ENCODE measurements around the gene TBX21. TPM values are rescaled to one million over a fixed set of nuclear protein-coding genes. Genes with fewer than 3 reads are reported as not detected.

The TBX21 gene
- total RNA-seq, 4 donors from 2014 or later: 0.42 to 2.2 (median 0.61) TPM

GRCh38 chr17:47744168-47745036, 11.4 kb downstream of the TBX21 start:
- intact Hi-C loops (cut with DNase I): no loop called here
- Histone ChIP-seq H3K36me3 (no peaks in the 10 kb centered on the region), H3K4me3 (no peak overlapping the region), H3K27me3 (peaks cover 0 to 58% (median 9%) of the 10 kb centered on the region in 4 donors), H3K27ac (replicated peaks in 1 of 4) (no peak overlapping the region), H3K4me1 (peaks cover 0 to 6% (median 0%) of the 10 kb centered on the region in 4 donors), H3K9me3 (no peaks in the 10 kb centered on the region)
- WGBS: 76% methylated on average over 22 of the region's 22 CpGs
- no peak for DNase-seq (ENCODE audit: extremely low spot score)
- no peak for TF ChIP-seq POLR2A (IDR thresholded peaks at IDR 0.05; ENCODE audit: low read depth)
- no peak for TF ChIP-seq POLR2AphosphoS5 (IDR thresholded peaks at IDR 0.05)
- no peak for TF ChIP-seq CTCF (IDR thresholded peaks at IDR 0.05)
- no peak for TF ChIP-seq EP300 (IDR thresholded peaks at IDR 0.05)

GRCh38 chr17:47745037-47745380, 12.0 kb downstream of the TBX21 start:
- Histone ChIP-seq H3K27me3 (peaks cover 0 to 57% (median 9%) of the 10 kb centered on the region in 4 donors), H3K36me3 (no peaks in the 10 kb centered on the region)
- 76% methylated on average over 10 of the region's 10 CpGs for WGBS

GRCh38 chr17:47751471-47751870, 18.4 kb downstream of the TBX21 start:
- no peak for DNase-seq (ENCODE audit: extremely low spot score)
- no peaks in the 10 kb centered on the region for H3K4me1 ChIP-seq
- peaks cover 0 to 7% (median 4%) of the 10 kb centered on the region in 4 donors for H3K9me3 ChIP-seq
- intact Hi-C loops (cut with DNase I): no loop called here
- TF ChIP-seq POLR2A (IDR thresholded peaks at IDR 0.05; ENCODE audit: low read depth) (no peak), POLR2AphosphoS5 (IDR thresholded peaks at IDR 0.05) (no peak), CTCF (IDR thresholded peaks at IDR 0.05) (no peak), EP300 (IDR thresholded peaks at IDR 0.05) (no peak)
- H3K4me3 ChIP-seq: no peak overlapping the region
- peaks cover 0 to 50% (median 0%) of the 10 kb centered on the region in 4 donors for H3K27me3 ChIP-seq
- H3K36me3 ChIP-seq: no peaks in the 10 kb centered on the region
- H3K27ac ChIP-seq (replicated peaks in 1 of 4): no peak overlapping the region
- 83% methylated on average over 3 of the region's 3 CpGs for WGBS

More at GRCh38 chr17:47745037-47745380, 12.0 kb downstream of the TBX21 start:
- Histone ChIP-seq H3K9me3 (no peaks in the 10 kb centered on the region), H3K27ac (replicated peaks in 1 of 4) (no peak overlapping the region), H3K4me1 (peaks cover 0 to 6% (median 0%) of the 10 kb centered on the region in 4 donors), H3K4me3 (no peak overlapping the region)
- intact Hi-C loops (cut with DNase I): no loop called here
- no peak for DNase-seq (ENCODE audit: extremely low spot score)
- TF ChIP-seq POLR2AphosphoS5 (IDR thresholded peaks at IDR 0.05) (no peak), EP300 (IDR thresholded peaks at IDR 0.05) (no peak), POLR2A (IDR thresholded peaks at IDR 0.05; ENCODE audit: low read depth) (no peak), CTCF (IDR thresholded peaks at IDR 0.05) (no peak)

GRCh38 chr17:47757386-47757785, 24.4 kb downstream of the TBX21 start:
- 43% methylated on average over 1 of the region's 1 CpG for WGBS

More at GRCh38 chr17:47757386-47757785, 24.4 kb downstream of the TBX21 start:
- peaks cover 0 to 42% (median 0%) of the 10 kb centered on the region in 4 donors for H3K27me3 ChIP-seq
- H3K36me3 ChIP-seq: no peaks in the 10 kb centered on the region
- intact Hi-C loops (cut with DNase I): no loop called here
- H3K4me3 ChIP-seq: no peak overlapping the region
- no peaks in the 10 kb centered on the region for H3K4me1 ChIP-seq
- TF ChIP-seq EP300 (IDR thresholded peaks at IDR 0.05) (no peak), CTCF (IDR thresholded peaks at IDR 0.05) (no peak), POLR2A (IDR thresholded peaks at IDR 0.05; ENCODE audit: low read depth) (no peak), POLR2AphosphoS5 (IDR thresholded peaks at IDR 0.05) (no peak)
- DNase-seq (ENCODE audit: extremely low spot score): no peak
- H3K9me3 ChIP-seq: peaks cover 0 to 32% (median 22%) of the 10 kb centered on the region in 4 donors
- no peak overlapping the region for H3K27ac ChIP-seq (replicated peaks in 1 of 4)
